Naive B cell (primary cell): ENCODE data around the gene APBB2. TPM values are rescaled to one million over a fixed set of nuclear protein-coding genes. Genes with fewer than 3 reads are reported as not detected.
"Not testable (repeated sequence)": the region's sequence is repeated elsewhere in the genome, so short reads cannot be mapped to it uniquely, and the experiment has no call there.

Experiments used
- ATAC-seq, 2 donors: fragments of 150-1000 bp; cut with Tn5 transposase; 2 replicates each; pipeline ENCODE4 v1.10.0; 2021; ENCODE audit warnings: low read depth in 2 of 2, mild to moderate bottlenecking in 2 of 2, moderate library complexity in 2 of 2
- DNase-seq: peaks from one replicate; pipeline ENCODE4 v3.0.0; 2022
- H3K27ac Mint-ChIP-seq, 6 donors: one replicate each; pipeline ENCODE4 v1.8.0; 2020 to 2022; ENCODE audit warnings: mild to moderate bottlenecking in 6 of 6, mixed read lengths in 6 of 6, moderate library complexity in 5 of 6, inconsistent platforms in 2 of 6
- H3K27me3 Mint-ChIP-seq, 3 donors: one replicate each; pipeline ENCODE4 v1.8.0; 2021 to 2022; ENCODE audit warnings: mixed read lengths in 3 of 3, mild to moderate bottlenecking in 1 of 3
- H3K36me3 Mint-ChIP-seq, 2 donors: one replicate each; pipeline ENCODE4 v1.8.0; 2020 to 2022; ENCODE audit warnings: mixed read lengths in 2 of 2, inconsistent platforms in 1 of 2, mild to moderate bottlenecking in 1 of 2
- H3K4me1 Mint-ChIP-seq, 3 donors: one replicate each; pipeline ENCODE4 v1.8.0; 2020 to 2022; ENCODE audit warnings: mixed read lengths in 3 of 3, inconsistent platforms in 1 of 3, mild to moderate bottlenecking in 1 of 3, moderate library complexity in 1 of 3
- H3K4me3 Mint-ChIP-seq, 8 donors: one replicate each; pipeline ENCODE4 v1.8.0; 2020 to 2022; ENCODE audit warnings: mild to moderate bottlenecking in 8 of 8, mixed read lengths in 8 of 8, moderate library complexity in 8 of 8, inconsistent platforms in 2 of 8
- H3K9me3 Mint-ChIP-seq, 7 donors: one replicate each; pipeline ENCODE4 v1.8.0; 2020 to 2022; ENCODE audit warnings: mixed read lengths in 7 of 7, mild to moderate bottlenecking in 5 of 7, inconsistent platforms in 2 of 7, moderate library complexity in 1 of 7
- polyA plus RNA-seq, 6 donors: library from polyadenylated mRNA; unstranded; fragments of 300-500 nt; fragmentation: Illumina TruSeq; gene quantifications; one replicate each; pipeline ENCODE4 v1.2.3, GENCODE V29; 2021; ENCODE audit warnings: low read depth in 6 of 6

The APBB2 gene
- polyA plus RNA-seq, 6 donors from 2014 or later, result 8.6 to 23.5 (median 15.7) TPM

GRCh38 chr4:40822420-40823166, 391.7 kb downstream of the APBB2 start:
- Mint-ChIP-seq H3K9me3 (peaks cover 0 to 2% (median 0%) of the 10 kb centered on the region in 7 donors), H3K4me1 (peaks cover 11 to 26% (median 25%) of the 10 kb centered on the region in 3 donors), H3K27me3 (no peaks in the 10 kb centered on the region), H3K36me3 (peaks cover 12 to 14% of the 10 kb centered on the region in 2 donors), H3K4me3 (no peak overlapping the region), H3K27ac (peak overlapping the region in 2 of 6 donors; percentile 5 to 17)
- no peak for ATAC-seq
- DNase-seq, result no peak

DNA sequence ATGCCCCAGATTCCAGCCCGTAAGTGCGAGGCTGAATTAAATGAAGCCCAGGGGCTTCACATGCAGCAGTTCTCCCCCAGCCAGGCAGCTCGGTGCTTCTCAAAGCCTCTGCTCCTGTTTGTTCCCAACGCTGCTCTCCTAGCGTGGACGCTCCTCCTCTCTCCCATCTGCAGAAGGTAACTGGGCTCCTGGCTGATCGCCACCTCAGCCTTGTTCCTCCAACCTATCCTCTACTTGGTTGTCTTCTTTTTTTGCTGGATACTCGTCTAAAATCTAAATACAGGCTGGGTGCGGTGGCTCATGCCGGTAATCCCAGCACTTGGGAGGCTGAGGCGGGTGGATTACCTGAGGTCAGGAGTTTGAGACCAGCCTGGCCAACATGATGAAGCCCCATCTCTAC, 394.2 kb downstream of the APBB2 start:
- ATAC-seq, result no peak
- no peaks in the 10 kb centered on the region for H3K9me3 Mint-ChIP-seq
- DNase-seq, result no peak
- H3K27me3 Mint-ChIP-seq, result no peaks in the 10 kb centered on the region
- no peak overlapping the region for H3K27ac Mint-ChIP-seq
- peaks cover 7 to 17% (median 8%) of the 10 kb centered on the region in 3 donors for H3K4me1 Mint-ChIP-seq
- H3K36me3 Mint-ChIP-seq, result peaks cover 13 to 14% of the 10 kb centered on the region in 2 donors
- H3K4me3 Mint-ChIP-seq, result no peak overlapping the region

- H3K36me3 Mint-ChIP-seq, H3K4me3 Mint-ChIP-seq, H3K4me1 Mint-ChIP-seq, H3K27me3 Mint-ChIP-seq, DNase-seq, ATAC-seq, H3K9me3 Mint-ChIP-seq: not testable (repeated sequence)
- H3K27ac Mint-ChIP-seq, result peak overlapping the region in 1 of 6 donors; percentile 65
These were observed 397.2 kb downstream of the APBB2 start for GRCh38 chr4:40817157-40817556.

DNA sequence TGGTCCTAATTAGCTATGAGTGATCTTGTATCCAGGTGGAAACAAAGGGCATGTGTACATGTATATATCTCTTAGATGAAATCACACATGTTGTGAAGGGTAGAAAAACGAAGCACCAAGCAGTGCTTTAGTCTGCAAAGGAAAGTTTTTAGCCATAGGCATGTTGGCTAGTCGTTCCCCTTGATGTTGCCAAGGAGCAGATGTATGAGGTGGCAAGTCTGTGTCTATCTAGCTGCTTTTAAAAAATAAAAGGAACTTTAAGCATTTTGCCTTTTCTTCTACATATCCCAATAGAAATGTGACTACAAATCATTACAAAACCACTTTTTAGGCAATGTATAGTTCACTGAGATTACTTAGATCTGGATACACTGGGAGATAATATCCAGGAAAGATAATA, 401.5 kb downstream of the APBB2 start:
- no peak for ATAC-seq
- Mint-ChIP-seq H3K9me3 (no peaks in the 10 kb centered on the region), H3K27me3 (no peaks in the 10 kb centered on the region), H3K36me3 (peaks cover 0 to 7% of the 10 kb centered on the region in 2 donors), H3K4me3 (no peak overlapping the region), H3K27ac (no peak overlapping the region), H3K4me1 (peaks cover under 1 to 3% (median 3%) of the 10 kb centered on the region in 3 donors)
- no peak for DNase-seq

DNA sequence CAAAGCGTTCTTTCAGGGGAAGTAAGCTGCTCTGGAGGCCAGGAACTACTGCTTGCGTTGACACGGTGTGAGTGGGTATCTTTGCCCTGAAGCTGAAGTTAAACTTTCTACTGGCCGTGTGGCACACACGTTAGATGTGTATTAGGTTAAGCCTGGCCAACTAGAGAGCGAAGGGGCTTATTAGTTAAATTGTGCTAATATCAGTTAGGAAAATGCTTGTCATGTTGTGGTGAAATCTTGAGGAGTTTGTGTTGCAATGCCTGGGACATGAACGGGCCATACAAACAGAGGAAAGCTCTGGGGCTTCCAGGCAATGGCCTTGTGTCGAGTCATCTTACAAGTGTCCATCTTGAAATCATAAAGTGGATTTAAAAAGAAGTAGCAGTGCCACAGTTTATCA, 402.0 kb downstream of the APBB2 start:
- Mint-ChIP-seq H3K27me3 (no peaks in the 10 kb centered on the region), H3K4me3 (no peak overlapping the region), H3K4me1 (peaks cover 3 to 5% (median 3%) of the 10 kb centered on the region in 3 donors), H3K27ac (peak overlapping the region in 4 of 6 donors; percentile 14 to 75 (median 26)), H3K36me3 (peaks cover 0 to 7% of the 10 kb centered on the region in 2 donors), H3K9me3 (no peaks in the 10 kb centered on the region)
- DNase-seq (no peak), ATAC-seq (no peak)

- peak overlapping the region in 2 of 6 donors; percentile 14 to 22 for H3K27ac Mint-ChIP-seq
- H3K9me3 Mint-ChIP-seq, result no peaks in the 10 kb centered on the region
- DNase-seq (no peak), ATAC-seq (no peak)
- no peak overlapping the region for H3K4me3 Mint-ChIP-seq
- H3K4me1 Mint-ChIP-seq, result peaks cover 3 to 6% (median 3%) of the 10 kb centered on the region in 3 donors
- peaks cover 0 to 7% of the 10 kb centered on the region in 2 donors for H3K36me3 Mint-ChIP-seq
- H3K27me3 Mint-ChIP-seq, result no peaks in the 10 kb centered on the region
These were observed 402.4 kb downstream of the APBB2 start for GRCh38 chr4:40811956-40812355.

- Mint-ChIP-seq H3K27me3 (no peaks in the 10 kb centered on the region), H3K4me3 (peak overlapping the region in 1 of 8 donors; percentile 65), H3K27ac (peak overlapping the region in 1 of 6 donors; percentile 49), H3K4me1 (peaks cover 3 to 10% (median 6%) of the 10 kb centered on the region in 3 donors), H3K9me3 (no peaks in the 10 kb centered on the region), H3K36me3 (no peaks in the 10 kb centered on the region)
- DNase-seq, result no peak
- no peak for ATAC-seq
These were observed 405.4 kb downstream of the APBB2 start for GRCh38 chr4:40808926-40809457.

GRCh38 chr4:40804598-40804997, 409.7 kb downstream of the APBB2 start:
- Mint-ChIP-seq H3K27ac (peak overlapping the region in 2 of 6 donors; percentile 18 to 81), H3K36me3 (no peaks in the 10 kb centered on the region), H3K4me3 (no peak overlapping the region), H3K9me3 (no peaks in the 10 kb centered on the region), H3K4me1 (peaks cover 12 to 15% (median 13%) of the 10 kb centered on the region in 3 donors), H3K27me3 (no peaks in the 10 kb centered on the region)
- no peak for ATAC-seq
- DNase-seq, result no peak

- peak overlapping the region in 6 of 8 donors; percentile 16 to 82 (median 57) for H3K4me3 Mint-ChIP-seq
- no peaks in the 10 kb centered on the region for H3K9me3 Mint-ChIP-seq
- no peaks in the 10 kb centered on the region for H3K36me3 Mint-ChIP-seq
- no peaks in the 10 kb centered on the region for H3K27me3 Mint-ChIP-seq
- ATAC-seq (peak; percentile 75 to 90), DNase-seq (peak; percentile 11)
- peaks cover 8 to 13% (median 9%) of the 10 kb centered on the region in 3 donors for H3K4me1 Mint-ChIP-seq
- peak overlapping the region; percentile 19 to 90 (median 71) for H3K27ac Mint-ChIP-seq
These were observed 414.3 kb downstream of the APBB2 start for GRCh38 chr4:40800064-40800463.

- Mint-ChIP-seq H3K36me3 (no peaks in the 10 kb centered on the region), H3K27me3 (no peaks in the 10 kb centered on the region), H3K9me3 (no peaks in the 10 kb centered on the region), H3K27ac (no peak overlapping the region), H3K4me3 (no peak overlapping the region), H3K4me1 (peaks cover 0 to 8% (median 1%) of the 10 kb centered on the region in 3 donors)
- ATAC-seq (no peak), DNase-seq (no peak)
These were observed 424.6 kb downstream of the APBB2 start for GRCh38 chr4:40789771-40790170.

- H3K9me3 Mint-ChIP-seq, result no peaks in the 10 kb centered on the region
- no peaks in the 10 kb centered on the region for H3K27me3 Mint-ChIP-seq
- peak overlapping the region in 2 of 6 donors; percentile 17 to 66 for H3K27ac Mint-ChIP-seq
- no peak overlapping the region for H3K4me3 Mint-ChIP-seq
- ATAC-seq (no peak), DNase-seq (no peak)
- H3K36me3 Mint-ChIP-seq, result no peaks in the 10 kb centered on the region
- peaks cover 0 to 8% (median 1%) of the 10 kb centered on the region in 3 donors for H3K4me1 Mint-ChIP-seq
These were observed 425.3 kb downstream of the APBB2 start for GRCh38 chr4:40789031-40789430.

DNA sequence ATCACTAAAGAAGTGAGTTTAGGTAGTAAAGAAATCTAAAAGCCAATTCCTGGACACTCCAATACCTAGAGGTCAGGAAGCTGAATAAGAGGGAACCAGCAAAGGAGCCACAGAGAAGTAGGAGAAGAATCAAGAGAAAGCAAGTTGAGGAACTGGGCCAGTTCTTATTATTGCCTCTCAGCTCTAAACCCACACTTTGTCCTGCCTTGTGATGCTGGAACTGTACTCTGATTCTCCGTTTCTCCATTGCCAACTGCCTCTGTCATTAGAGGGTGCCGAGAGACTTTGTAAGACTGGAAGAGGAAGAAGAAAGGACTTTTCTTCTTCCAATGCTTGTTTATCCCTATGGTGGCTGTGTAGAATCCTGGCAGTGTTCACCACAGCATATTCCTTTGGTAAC, 426.0 kb downstream of the APBB2 start:
- Mint-ChIP-seq H3K27me3 (no peaks in the 10 kb centered on the region), H3K4me3 (no peak overlapping the region), H3K27ac (no peak overlapping the region), H3K9me3 (peaks cover 0 to 2% (median 0%) of the 10 kb centered on the region in 7 donors), H3K4me1 (peaks cover 0 to 8% (median 1%) of the 10 kb centered on the region in 3 donors), H3K36me3 (no peaks in the 10 kb centered on the region)
- ATAC-seq (no peak), DNase-seq (no peak)

- peak overlapping the region in 1 of 6 donors; percentile 66 for H3K27ac Mint-ChIP-seq
- H3K36me3 Mint-ChIP-seq, result no peaks in the 10 kb centered on the region
- peaks cover 0 to 8% (median 1%) of the 10 kb centered on the region in 3 donors for H3K4me1 Mint-ChIP-seq
- DNase-seq (no peak), ATAC-seq (no peak)
- no peaks in the 10 kb centered on the region for H3K27me3 Mint-ChIP-seq
- no peak overlapping the region for H3K4me3 Mint-ChIP-seq
- peaks cover 0 to 2% (median 0%) of the 10 kb centered on the region in 7 donors for H3K9me3 Mint-ChIP-seq
These were observed 428.6 kb downstream of the APBB2 start for GRCh38 chr4:40785727-40786126.

DNA sequence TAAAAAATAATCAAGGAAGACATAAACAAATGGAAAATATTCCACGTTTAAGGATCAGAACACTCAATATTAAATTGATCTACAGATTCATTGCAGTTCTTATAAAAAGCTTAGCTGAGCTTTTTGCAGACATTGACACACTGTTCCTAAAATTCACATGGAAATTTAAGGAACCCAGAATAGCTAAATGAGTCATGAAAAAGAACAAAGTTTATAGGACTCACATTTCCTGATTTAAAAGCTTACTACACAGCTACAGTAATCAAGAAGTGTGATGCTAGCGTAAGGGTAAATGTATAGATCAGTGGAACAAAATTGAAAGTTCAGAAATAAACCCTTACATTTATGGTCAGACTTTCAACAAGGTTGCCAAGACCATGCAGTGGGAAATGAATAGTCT, 431.5 kb downstream of the APBB2 start:
- Mint-ChIP-seq H3K9me3 (peaks cover 0 to 8% (median 2%) of the 10 kb centered on the region in 7 donors), H3K27ac (no peak overlapping the region), H3K4me3 (no peak overlapping the region), H3K27me3 (no peaks in the 10 kb centered on the region), H3K4me1 (no peaks in the 10 kb centered on the region), H3K36me3 (peaks cover 3 to 5% of the 10 kb centered on the region in 2 donors)
- ATAC-seq (no peak), DNase-seq (no peak)
